GM18951 (cell line): ENCODE results near the gene GLI3.

Experiments
- POLR2A ChIP-seq: IDR thresholded peaks from 4 replicates; pipeline ENCODE4 v1.6.1; 2011; ENCODE audit warnings: mild to moderate bottlenecking; ENCODE audit not compliant: insufficient read length, insufficient read depth; ENCODE audit errors: extremely low read depth
- in situ Hi-C: fragments of 300-500 bp; cut with MboI; formaldehyde crosslinking; loops from one replicate; pipeline ENCODE4 v1.12.0; 2022; ENCODE audit warnings: low sequenced_read_pairs, mixed read lengths, inconsistent platforms; ENCODE audit not compliant: unreplicated experiment

The GLI3 gene

GRCh38 chr7:42105554-42106358, 131.3 kb downstream of the GLI3 start:
- in situ Hi-C loops = no loop called here
- no peak for TF ChIP-seq POLR2A

GRCh38 chr7:42104694-42105093, 132.3 kb downstream of the GLI3 start:
- in situ Hi-C loops = no loop called here
- no peak for TF ChIP-seq POLR2A

- in situ Hi-C loops = no loop called here
- TF ChIP-seq POLR2A = no peak
These were observed 132.8 kb downstream of the GLI3 start for GRCh38 chr7:42104231-42104630.

GRCh38 chr7:42103456-42103855, 133.6 kb downstream of the GLI3 start:
- no peak for TF ChIP-seq POLR2A
- in situ Hi-C loops = no loop called here

- in situ Hi-C loops = no loop called here
These were observed 134.0 kb downstream of the GLI3 start for GRCh38 chr7:42103020-42103419.

GRCh38 chr7:42102301-42102700, 134.7 kb downstream of the GLI3 start:
- in situ Hi-C loops = no loop called here
- no peak for TF ChIP-seq POLR2A

More at GRCh38 chr7:42103020-42103419, 134.0 kb downstream of the GLI3 start:
- TF ChIP-seq POLR2A = no peak

- TF ChIP-seq POLR2A = no peak
These were observed 136.9 kb downstream of the GLI3 start for GRCh38 chr7:42100156-42100508.

GRCh38 chr7:42099470-42100155, 137.4 kb downstream of the GLI3 start:
- in situ Hi-C loops = no loop called here
- no peak for TF ChIP-seq POLR2A

More at GRCh38 chr7:42100156-42100508, 136.9 kb downstream of the GLI3 start:
- in situ Hi-C loops = no loop called here

- in situ Hi-C loops = no loop called here
- TF ChIP-seq POLR2A = no peak
These were observed 137.9 kb downstream of the GLI3 start for GRCh38 chr7:42099066-42099465.

- TF ChIP-seq POLR2A = no peak
- in situ Hi-C loops = no loop called here
These were observed 139.3 kb downstream of the GLI3 start for GRCh38 chr7:42097752-42098151.

GRCh38 chr7:42096681-42097561, 140.1 kb downstream of the GLI3 start:
- no peak for TF ChIP-seq POLR2A
- in situ Hi-C loops = no loop called here

GRCh38 chr7:42096268-42096667, 140.7 kb downstream of the GLI3 start:
- TF ChIP-seq POLR2A = no peak
- in situ Hi-C loops = no loop called here

- in situ Hi-C loops = no loop called here
- TF ChIP-seq POLR2A = no peak
These were observed 141.2 kb downstream of the GLI3 start for GRCh38 chr7:42095791-42096190.

GRCh38 chr7:42093349-42093905, 143.6 kb downstream of the GLI3 start:
- no peak for TF ChIP-seq POLR2A
- in situ Hi-C loops = no loop called here
